Kidney epithelial cell (primary cell): ENCODE results near the gene LINC00237. TPM values are rescaled to one million over a fixed set of nuclear protein-coding genes. Genes with fewer than 3 reads are reported as not detected.

Experiments
- DNase-seq: peaks from one replicate; pipeline ENCODE4 v3.0.0-alpha.2; 2010; ENCODE audit warnings: low read depth
- H3K27me3 ChIP-seq: 2 replicates; pipeline ENCODE4 v1.6.0; 2011; ENCODE audit warnings: low read length; ENCODE audit not compliant: control insufficient read depth, insufficient read depth
- H3K36me3 ChIP-seq: 2 replicates; pipeline ENCODE4 v1.5.1; 2011; ENCODE audit warnings: low read length; ENCODE audit not compliant: control insufficient read depth, insufficient read depth
- H3K4me3 ChIP-seq: 2 replicates; pipeline ENCODE4 v1.5.1; 2011; ENCODE audit warnings: low read depth, mild to moderate bottlenecking, control low read depth, low read length
- CTCF ChIP-seq: IDR thresholded peaks from 2 replicates; pipeline ENCODE4 v1.5.1; 2011; ENCODE audit warnings: mild to moderate bottlenecking, moderate library complexity, low read length, control low read depth, inconsistent platforms; ENCODE audit not compliant: insufficient read depth, poor library complexity, severe bottlenecking
- total RNA-seq: library from RNA; depleted of rRNA; stranded (reverse); fragments of >200 nt; gene quantifications from 2 replicates; pipeline ENCODE4 v1.2.3, GENCODE V29; 2015

Gene LINC00237
- total RNA-seq, result not detected in 2 replicates

- no peak for TF ChIP-seq CTCF
- Histone ChIP-seq H3K36me3 (no peaks in the 10 kb centered on the region), H3K4me3 (no peak within 1 kb of the TSS), H3K27me3 (peaks cover 65% of the 10 kb centered on the region)
- DNase-seq, result no peak
Measured at GRCh38 chr20:21106171-21107017, at the start of gene LINC00237. Gene LINC00237 (minus strand): TSS chr20:21106358.

- H3K4me3 ChIP-seq, result no peak overlapping the region
- no peak for TF ChIP-seq CTCF
- no peak for DNase-seq
- no peaks in the 10 kb centered on the region for H3K36me3 ChIP-seq
- H3K27me3 ChIP-seq, result no peaks in the 10 kb centered on the region
Measured at GRCh38 chr20:21155268-21155667, 49.1 kb upstream of the LINC00237 start.

GRCh38 chr20:21154692-21155091, 48.5 kb upstream of the LINC00237 start:
- Histone ChIP-seq H3K4me3 (no peak overlapping the region), H3K36me3 (no peaks in the 10 kb centered on the region), H3K27me3 (no peaks in the 10 kb centered on the region)
- DNase-seq, result no peak
- TF ChIP-seq CTCF, result no peak

- DNase-seq, result no peak
- TF ChIP-seq CTCF, result no peak
- Histone ChIP-seq H3K36me3 (no peaks in the 10 kb centered on the region), H3K27me3 (no peaks in the 10 kb centered on the region), H3K4me3 (no peak overlapping the region)
Measured at GRCh38 chr20:21151791-21152190, 45.6 kb upstream of the LINC00237 start.

GRCh38 chr20:21149344-21149743, 43.2 kb upstream of the LINC00237 start:
- no peak for DNase-seq
- Histone ChIP-seq H3K4me3 (no peak overlapping the region), H3K36me3 (no peaks in the 10 kb centered on the region), H3K27me3 (no peaks in the 10 kb centered on the region)
- TF ChIP-seq CTCF, result no peak

- TF ChIP-seq CTCF, result no peak
- no peak for DNase-seq
- H3K4me3 ChIP-seq, result no peak overlapping the region
- no peaks in the 10 kb centered on the region for H3K36me3 ChIP-seq
- H3K27me3 ChIP-seq, result no peaks in the 10 kb centered on the region
Measured at GRCh38 chr20:21147593-21147992, 41.4 kb upstream of the LINC00237 start.
